Right lobe of liver (tissue), 4 donors: ENCODE results near the gene VPS18.
"Not testable (repeated sequence)": the region's sequence is repeated elsewhere in the genome, so short reads cannot be mapped to it uniquely, and the experiment has no call there.

Experiments
- POLR2A ChIP-seq: fragments of 450-650 bp; IDR thresholded peaks from one replicate; pipeline ENCODE4 v1.6.1; 2017; ENCODE audit warnings: antibody characterized with exemption, mild to moderate bottlenecking
- TF ChIP-seq, protein P1 (sequence below), 4 donors: fragments of 200-600 bp in 3 of 4; fragments of 450-650 bp in 1 of 4; IDR thresholded peaks; one replicate each; pipeline versions ENCODE4 v1.5.1 to v1.8.0; 2016 to 2022; ENCODE audit warnings: antibody characterized with exemption in 4 of 4, mild to moderate bottlenecking in 2 of 4
- donor health status: DM: no; HTN: no; CAD: no.
- donor health status: DM: no; HTN: no; CAD: no.
- donor health status: DM: no; HTN: yes; CAD: no.

- TF ChIP-seq, protein P1, sequence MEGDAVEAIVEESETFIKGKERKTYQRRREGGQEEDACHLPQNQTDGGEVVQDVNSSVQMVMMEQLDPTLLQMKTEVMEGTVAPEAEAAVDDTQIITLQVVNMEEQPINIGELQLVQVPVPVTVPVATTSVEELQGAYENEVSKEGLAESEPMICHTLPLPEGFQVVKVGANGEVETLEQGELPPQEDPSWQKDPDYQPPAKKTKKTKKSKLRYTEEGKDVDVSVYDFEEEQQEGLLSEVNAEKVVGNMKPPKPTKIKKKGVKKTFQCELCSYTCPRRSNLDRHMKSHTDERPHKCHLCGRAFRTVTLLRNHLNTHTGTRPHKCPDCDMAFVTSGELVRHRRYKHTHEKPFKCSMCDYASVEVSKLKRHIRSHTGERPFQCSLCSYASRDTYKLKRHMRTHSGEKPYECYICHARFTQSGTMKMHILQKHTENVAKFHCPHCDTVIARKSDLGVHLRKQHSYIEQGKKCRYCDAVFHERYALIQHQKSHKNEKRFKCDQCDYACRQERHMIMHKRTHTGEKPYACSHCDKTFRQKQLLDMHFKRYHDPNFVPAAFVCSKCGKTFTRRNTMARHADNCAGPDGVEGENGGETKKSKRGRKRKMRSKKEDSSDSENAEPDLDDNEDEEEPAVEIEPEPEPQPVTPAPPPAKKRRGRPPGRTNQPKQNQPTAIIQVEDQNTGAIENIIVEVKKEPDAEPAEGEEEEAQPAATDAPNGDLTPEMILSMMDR (IDR thresholded peaks at IDR 0.05), result not testable (repeated sequence)
- not testable (repeated sequence) for TF ChIP-seq POLR2A
Measured at GRCh38 chr15:40861147-40861546, 33.1 kb upstream of the VPS18 start.
